Measurements from ENCODE around the gene EML1.

EML1 gene

GRCh38 chr14:99908653-99909250 lies 115.5 kb downstream of the EML1 start:
- no peak for DNase-seq

- no peak for DNase-seq
These were observed 116.4 kb downstream of the EML1 start for GRCh38 chr14:99909513-99910064.

- no peak for DNase-seq
These were observed 117.4 kb downstream of the EML1 start for GRCh38 chr14:99910337-99911309.

- DNase-seq = no peak
These were observed 122.3 kb downstream of the EML1 start for GRCh38 chr14:99915305-99916090.

GRCh38 chr14:99916091-99916383 lies 122.8 kb downstream of the EML1 start:
- DNase-seq = no peak

GRCh38 chr14:99918781-99919180 lies 125.6 kb downstream of the EML1 start:
- DNase-seq = no peak

GRCh38 chr14:99921425-99921824 lies 128.2 kb downstream of the EML1 start:
- DNase-seq = no peak

- no peak for DNase-seq
These were observed 131.2 kb downstream of the EML1 start for GRCh38 chr14:99924379-99924778.

- DNase-seq = no peak
These were observed 132.3 kb downstream of the EML1 start for GRCh38 chr14:99925471-99925870.

- no peak for DNase-seq
These were observed 135.8 kb downstream of the EML1 start for GRCh38 chr14:99928963-99929362.

GRCh38 chr14:99929601-99930000 lies 136.4 kb downstream of the EML1 start:
- DNase-seq = no peak

GRCh38 chr14:99930420-99931274 lies 137.4 kb downstream of the EML1 start:
- no peak for DNase-seq

- DNase-seq = no peak
These were observed 138.1 kb downstream of the EML1 start for GRCh38 chr14:99931308-99931707.

- no peak for DNase-seq
These were observed 142.8 kb downstream of the EML1 start for GRCh38 chr14:99936056-99936455.

GRCh38 chr14:99936738-99937474 lies 143.7 kb downstream of the EML1 start:
- no peak for DNase-seq

GRCh38 chr14:99937475-99938244 lies 144.4 kb downstream of the EML1 start:
- no peak for DNase-seq

GRCh38 chr14:99938376-99938775 lies 145.2 kb downstream of the EML1 start:
- no peak for DNase-seq

GRCh38 chr14:99938896-99939295 lies 145.7 kb downstream of the EML1 start:
- DNase-seq = no peak

GRCh38 chr14:99939421-99939820 lies 146.2 kb downstream of the EML1 start:
- no peak for DNase-seq

- no peak for DNase-seq
These were observed 146.9 kb downstream of the EML1 start for GRCh38 chr14:99940064-99940463.

- no peak for DNase-seq
These were observed 148.0 kb downstream of the EML1 start for GRCh38 chr14:99941211-99941610.

Data from NCI-H748 treated with DMSO at 0.1 percent for 48 hours (cell line).